Parathyroid adenoma (tissue), 2 donors: ENCODE measurements around the gene FLT1.

Experiments
- H2AFZ ChIP-seq: fragments of 300-600 bp; sonication (generic); one replicate; pipeline ENCODE4 v1.7.0; 2017; ENCODE audit warnings: antibody characterized with exemption, mild to moderate bottlenecking
- H3K27ac ChIP-seq: fragments of 300-600 bp; sonication (generic); one replicate; pipeline ENCODE4 v1.7.0; 2017
- H3K27me3 ChIP-seq: fragments of 300-600 bp; sonication (generic); one replicate; pipeline ENCODE4 v1.7.0; 2017; ENCODE audit warnings: low read length; ENCODE audit not compliant: control insufficient read depth, insufficient read depth
- H3K36me3 ChIP-seq: fragments of 300-600 bp; sonication (generic); one replicate; pipeline ENCODE4 v1.7.0; 2017; ENCODE audit warnings: low read length; ENCODE audit not compliant: control insufficient read depth, insufficient read depth
- H3K4me1 ChIP-seq: fragments of 300-600 bp; sonication (generic); one replicate; pipeline ENCODE4 v1.7.0; 2017; ENCODE audit warnings: control low read depth
- H3K4me2 ChIP-seq: fragments of 300-600 bp; sonication (generic); one replicate; pipeline ENCODE4 v1.7.0; 2017; ENCODE audit warnings: low read length
- H3K4me3 ChIP-seq: fragments of 300-600 bp; sonication (generic); one replicate; pipeline ENCODE4 v1.7.0; 2017; ENCODE audit warnings: low read depth, low read length
- H3K79me2 ChIP-seq: fragments of 300-600 bp; sonication (generic); one replicate; pipeline ENCODE4 v1.7.0; 2017; ENCODE audit warnings: control low read depth
- H3K9ac ChIP-seq: fragments of 300-600 bp; sonication (generic); one replicate; pipeline ENCODE4 v1.7.0; 2017; ENCODE audit warnings: mild to moderate bottlenecking
- H3K9me3 ChIP-seq: fragments of 300-600 bp; sonication (generic); one replicate; pipeline ENCODE4 v1.7.0; 2017; ENCODE audit warnings: low read length; ENCODE audit not compliant: control insufficient read depth
- TF ChIP-seq, protein P1 (sequence below): fragments of 300-600 bp; sonication (generic); IDR thresholded peaks from one replicate; pipeline ENCODE4 v1.7.0; 2017; ENCODE audit warnings: antibody characterized with exemption, mild to moderate bottlenecking
- donor health status: primary hyperparathyroidism.

Gene FLT1

DNA sequence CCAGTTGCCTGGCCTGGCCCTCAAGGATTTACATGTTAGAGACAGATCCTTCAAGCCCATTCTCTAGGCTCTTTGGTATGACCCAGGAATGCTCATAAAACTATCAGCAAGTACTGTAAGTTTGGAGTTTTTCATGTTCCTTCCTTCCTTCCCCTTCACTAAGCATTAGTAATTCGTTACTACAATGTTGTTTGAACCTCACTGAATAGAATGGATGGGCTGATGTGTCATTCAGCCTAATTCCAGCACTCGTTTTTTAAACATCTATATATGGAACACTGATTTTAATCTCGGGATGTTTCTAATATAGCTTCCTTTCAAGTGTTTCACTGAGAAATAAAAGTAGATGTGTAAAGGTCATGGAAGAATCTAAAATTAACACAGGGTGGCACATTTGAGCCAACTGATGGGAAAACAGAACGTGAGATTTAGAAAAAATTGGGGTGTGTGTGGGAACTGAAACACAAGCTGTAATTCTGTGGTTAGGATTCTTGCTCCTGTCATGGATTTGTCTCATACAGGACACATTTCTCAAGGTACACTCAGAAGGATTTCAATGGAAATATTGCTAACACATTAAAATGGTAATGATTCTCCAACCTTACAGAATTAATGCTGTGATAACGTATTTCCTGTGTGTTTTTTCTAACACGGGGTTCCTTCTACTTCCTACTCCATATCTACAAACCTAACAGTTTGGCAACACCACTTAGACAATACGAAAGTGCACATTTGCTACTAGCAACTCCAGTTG, 93.4 kb downstream of the FLT1 start:
- Histone ChIP-seq H3K9me3 (no peaks in the 10 kb centered on the region), H3K9ac (no peak overlapping the region), H3K4me1 (no peaks in the 10 kb centered on the region), H3K79me2 (no peaks in the 10 kb centered on the region), H2AFZ (no peak overlapping the region), H3K27me3 (no peaks in the 10 kb centered on the region), H3K27ac (peak overlapping the region; percentile 44), H3K4me2 (no peak overlapping the region), H3K36me3 (no peaks in the 10 kb centered on the region), H3K4me3 (no peak overlapping the region)
- TF ChIP-seq, protein P1, sequence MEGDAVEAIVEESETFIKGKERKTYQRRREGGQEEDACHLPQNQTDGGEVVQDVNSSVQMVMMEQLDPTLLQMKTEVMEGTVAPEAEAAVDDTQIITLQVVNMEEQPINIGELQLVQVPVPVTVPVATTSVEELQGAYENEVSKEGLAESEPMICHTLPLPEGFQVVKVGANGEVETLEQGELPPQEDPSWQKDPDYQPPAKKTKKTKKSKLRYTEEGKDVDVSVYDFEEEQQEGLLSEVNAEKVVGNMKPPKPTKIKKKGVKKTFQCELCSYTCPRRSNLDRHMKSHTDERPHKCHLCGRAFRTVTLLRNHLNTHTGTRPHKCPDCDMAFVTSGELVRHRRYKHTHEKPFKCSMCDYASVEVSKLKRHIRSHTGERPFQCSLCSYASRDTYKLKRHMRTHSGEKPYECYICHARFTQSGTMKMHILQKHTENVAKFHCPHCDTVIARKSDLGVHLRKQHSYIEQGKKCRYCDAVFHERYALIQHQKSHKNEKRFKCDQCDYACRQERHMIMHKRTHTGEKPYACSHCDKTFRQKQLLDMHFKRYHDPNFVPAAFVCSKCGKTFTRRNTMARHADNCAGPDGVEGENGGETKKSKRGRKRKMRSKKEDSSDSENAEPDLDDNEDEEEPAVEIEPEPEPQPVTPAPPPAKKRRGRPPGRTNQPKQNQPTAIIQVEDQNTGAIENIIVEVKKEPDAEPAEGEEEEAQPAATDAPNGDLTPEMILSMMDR, result no peak

- TF ChIP-seq, protein P1, result no peak
- Histone ChIP-seq H2AFZ (no peak overlapping the region), H3K79me2 (no peaks in the 10 kb centered on the region), H3K4me3 (no peak overlapping the region), H3K9me3 (no peaks in the 10 kb centered on the region), H3K36me3 (no peaks in the 10 kb centered on the region), H3K27me3 (no peaks in the 10 kb centered on the region), H3K4me2 (no peak overlapping the region), H3K27ac (no peak overlapping the region), H3K4me1 (no peaks in the 10 kb centered on the region), H3K9ac (no peak overlapping the region)
Measured at GRCh38 chr13:28396053-28396452, 98.9 kb downstream of the FLT1 start.

- Histone ChIP-seq H3K9ac (no peak overlapping the region), H3K79me2 (no peaks in the 10 kb centered on the region), H2AFZ (no peak overlapping the region), H3K27me3 (no peaks in the 10 kb centered on the region), H3K4me2 (no peak overlapping the region), H3K4me1 (no peaks in the 10 kb centered on the region), H3K36me3 (no peaks in the 10 kb centered on the region), H3K4me3 (no peak overlapping the region), H3K9me3 (no peaks in the 10 kb centered on the region), H3K27ac (no peak overlapping the region)
- TF ChIP-seq, protein P1, result no peak
Measured at GRCh38 chr13:28394422-28394821, 100.5 kb downstream of the FLT1 start.

DNA sequence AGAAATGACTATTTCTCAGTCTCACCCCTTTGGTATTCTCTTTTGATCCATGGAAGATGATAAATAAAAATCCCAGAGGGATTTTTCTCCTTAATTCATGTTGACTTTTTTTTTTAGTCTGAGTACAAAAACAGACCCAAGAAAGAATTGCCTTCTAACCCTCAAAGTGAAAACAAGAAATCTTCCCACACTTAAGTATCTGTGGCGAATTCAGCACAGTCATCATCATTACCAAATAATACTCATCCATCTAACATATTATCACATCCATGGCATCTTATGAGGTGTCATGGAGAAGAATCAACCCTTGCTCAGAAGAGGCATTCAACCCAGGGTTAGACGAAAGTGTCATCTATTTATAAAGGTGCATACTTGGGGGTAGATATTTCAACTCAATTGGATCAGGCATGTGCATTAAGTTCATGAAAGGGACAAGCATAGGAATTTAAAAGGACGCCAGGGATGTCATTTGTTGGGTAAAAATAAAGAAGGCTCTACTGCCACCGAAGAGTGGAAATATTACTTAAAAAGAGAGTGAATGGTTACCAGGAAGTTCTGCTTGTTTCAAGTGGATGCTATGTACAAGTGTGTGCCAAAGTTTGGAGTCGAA, 101.9 kb downstream of the FLT1 start:
- no peaks in the 10 kb centered on the region for H3K4me1 ChIP-seq
- no peaks in the 10 kb centered on the region for H3K36me3 ChIP-seq
- peak overlapping the region; percentile 13 for H3K27ac ChIP-seq
- H3K27me3 ChIP-seq, result no peaks in the 10 kb centered on the region
- H3K79me2 ChIP-seq, result no peaks in the 10 kb centered on the region
- H2AFZ ChIP-seq, result no peak overlapping the region
- no peak overlapping the region for H3K4me3 ChIP-seq
- TF ChIP-seq, protein P1, result no peak
- no peak overlapping the region for H3K4me2 ChIP-seq
- no peaks in the 10 kb centered on the region for H3K9me3 ChIP-seq
- no peak overlapping the region for H3K9ac ChIP-seq
